Myocyte (in vitro differentiated cells): ENCODE results near the gene GPR132. TPM values are rescaled to one million over a fixed set of nuclear protein-coding genes. Genes with fewer than 3 reads are reported as not detected.
"Not testable (repeated sequence)": the region's sequence is repeated elsewhere in the genome, so short reads cannot be mapped to it uniquely, and the experiment has no call there.

Experiments
- DNase-seq: peaks from one replicate; pipeline ENCODE4 v3.0.0-alpha.2; 2012; ENCODE audit warnings: low read depth
- total RNA-seq: library from RNA; depleted of rRNA; stranded (reverse); fragments of >200 nt; gene quantifications from 2 replicates; pipeline ENCODE4 v1.2.3, GENCODE V29; 2014

GPR132 gene
- total RNA-seq, 1 donor from 2014 or later = not detected

- no peak for DNase-seq
Measured at GRCh38 chr14:105076296-105076804, 11.1 kb upstream of the GPR132 start.

- peak; percentile 80 for DNase-seq
Measured at GRCh38 chr14:105075379-105076295, 10.4 kb upstream of the GPR132 start.

- DNase-seq = peak; percentile 41
Measured at GRCh38 chr14:105074601-105075053, 9.4 kb upstream of the GPR132 start.

DNA sequence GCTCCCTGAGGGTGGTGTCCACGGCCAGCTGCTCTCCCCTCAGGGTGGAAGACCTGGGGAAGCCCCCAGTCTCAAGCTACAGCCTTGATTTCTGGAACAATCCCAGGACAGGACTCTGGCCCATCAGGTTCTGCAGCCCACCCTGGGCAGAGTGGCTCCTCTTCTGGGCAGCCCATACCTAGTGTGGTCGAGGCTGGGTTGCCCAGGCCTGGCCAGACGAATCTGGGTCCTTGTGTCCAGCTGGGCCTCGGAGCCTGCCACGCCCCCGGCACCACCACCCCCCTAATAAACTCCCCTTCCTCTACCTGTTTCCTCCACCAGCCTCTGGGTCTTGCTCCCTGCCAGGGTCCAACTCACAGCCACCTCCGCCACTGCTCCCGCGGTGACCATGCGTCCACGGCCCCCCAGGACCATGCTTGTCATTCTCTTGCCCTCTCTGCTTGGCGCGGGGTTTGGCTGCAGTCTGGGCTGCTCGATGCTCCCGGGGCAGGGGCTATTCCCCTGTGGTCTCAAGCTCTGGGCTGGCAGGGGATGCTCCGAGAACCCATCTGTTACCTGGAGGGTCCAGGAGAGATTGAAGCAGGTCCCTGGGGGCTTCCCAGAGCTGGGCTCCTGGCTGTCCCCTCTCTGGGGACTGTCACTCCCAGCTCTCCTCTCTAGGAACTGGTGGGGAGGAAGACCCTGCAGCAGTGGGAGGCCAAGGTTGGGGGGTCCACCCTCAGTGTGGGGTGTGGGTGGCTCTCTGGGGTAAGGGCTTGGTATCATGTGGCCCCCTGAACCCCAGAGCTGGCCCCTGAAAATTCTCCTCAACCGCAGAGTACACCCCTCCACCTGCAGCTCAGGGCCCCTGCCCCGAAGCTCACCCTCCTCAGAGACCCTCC, 8.7 kb upstream of the GPR132 start:
- DNase-seq = no peak

DNA sequence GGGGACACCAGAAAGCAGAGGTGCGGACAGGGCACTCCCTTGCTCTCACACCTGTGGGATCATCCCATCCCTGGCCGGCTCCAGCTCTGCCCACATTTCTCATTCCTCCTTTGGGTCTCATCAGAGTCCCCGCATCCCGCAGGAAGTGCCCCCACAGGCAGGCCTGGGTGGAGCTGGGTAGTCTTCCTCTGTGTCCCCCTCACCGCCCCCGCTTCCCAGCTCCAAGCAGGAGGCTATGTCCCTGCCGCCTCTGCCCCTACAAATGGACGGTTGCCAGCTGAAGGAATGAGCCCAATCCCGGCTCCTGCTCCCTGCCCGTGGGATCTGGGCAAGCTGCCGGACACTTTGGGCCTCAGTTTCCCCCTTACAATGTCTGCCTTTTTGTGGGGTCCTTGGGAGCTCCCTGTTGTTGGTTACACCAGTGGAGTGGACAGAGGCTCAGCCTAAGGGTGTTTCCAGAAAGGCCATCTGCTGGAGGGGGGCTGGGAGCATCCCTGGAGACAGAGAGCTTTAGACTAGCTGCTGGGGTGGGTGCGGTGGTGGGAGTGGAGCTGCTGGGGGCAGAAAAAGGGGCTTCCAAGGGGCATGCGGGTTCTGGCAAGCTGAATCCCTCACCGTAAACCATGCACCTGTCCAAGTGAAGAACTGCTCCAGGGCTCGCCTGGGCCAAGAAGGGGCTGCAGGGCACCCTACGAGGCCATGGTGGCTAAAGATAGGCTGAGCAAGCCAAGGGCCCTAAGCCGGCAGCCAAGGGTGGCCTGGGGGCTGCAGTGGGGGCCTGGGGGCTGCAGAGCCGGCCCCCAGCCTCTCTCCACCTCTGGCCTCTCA, 7.9 kb upstream of the GPR132 start:
- DNase-seq = no peak

GRCh38 chr14:105072381-105072861, 7.2 kb upstream of the GPR132 start:
- DNase-seq = no peak

DNA sequence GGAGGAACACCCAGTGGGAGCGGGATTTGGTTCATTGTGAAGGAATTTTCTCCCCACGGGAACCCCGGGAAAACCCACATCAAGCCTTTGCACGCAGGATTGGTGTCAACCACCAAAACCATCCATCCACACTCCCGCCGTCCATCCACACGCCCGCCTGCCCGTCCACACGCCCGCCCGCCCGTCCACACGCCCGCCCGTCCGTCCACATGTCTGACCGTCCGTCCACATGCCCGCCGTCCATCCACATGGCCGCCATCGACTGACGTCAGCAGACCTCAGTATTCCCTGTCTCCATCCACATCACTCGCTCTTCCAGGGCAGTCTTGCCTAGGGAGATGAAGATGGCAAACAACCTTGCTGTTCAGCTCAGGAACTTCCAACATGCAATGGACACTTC, 6.7 kb upstream of the GPR132 start:
- DNase-seq = no peak

- no peak for DNase-seq
Measured at GRCh38 chr14:105071326-105071725, 6.1 kb upstream of the GPR132 start.

- DNase-seq = no peak
Measured at GRCh38 chr14:105070760-105071137, 5.5 kb upstream of the GPR132 start.

DNA sequence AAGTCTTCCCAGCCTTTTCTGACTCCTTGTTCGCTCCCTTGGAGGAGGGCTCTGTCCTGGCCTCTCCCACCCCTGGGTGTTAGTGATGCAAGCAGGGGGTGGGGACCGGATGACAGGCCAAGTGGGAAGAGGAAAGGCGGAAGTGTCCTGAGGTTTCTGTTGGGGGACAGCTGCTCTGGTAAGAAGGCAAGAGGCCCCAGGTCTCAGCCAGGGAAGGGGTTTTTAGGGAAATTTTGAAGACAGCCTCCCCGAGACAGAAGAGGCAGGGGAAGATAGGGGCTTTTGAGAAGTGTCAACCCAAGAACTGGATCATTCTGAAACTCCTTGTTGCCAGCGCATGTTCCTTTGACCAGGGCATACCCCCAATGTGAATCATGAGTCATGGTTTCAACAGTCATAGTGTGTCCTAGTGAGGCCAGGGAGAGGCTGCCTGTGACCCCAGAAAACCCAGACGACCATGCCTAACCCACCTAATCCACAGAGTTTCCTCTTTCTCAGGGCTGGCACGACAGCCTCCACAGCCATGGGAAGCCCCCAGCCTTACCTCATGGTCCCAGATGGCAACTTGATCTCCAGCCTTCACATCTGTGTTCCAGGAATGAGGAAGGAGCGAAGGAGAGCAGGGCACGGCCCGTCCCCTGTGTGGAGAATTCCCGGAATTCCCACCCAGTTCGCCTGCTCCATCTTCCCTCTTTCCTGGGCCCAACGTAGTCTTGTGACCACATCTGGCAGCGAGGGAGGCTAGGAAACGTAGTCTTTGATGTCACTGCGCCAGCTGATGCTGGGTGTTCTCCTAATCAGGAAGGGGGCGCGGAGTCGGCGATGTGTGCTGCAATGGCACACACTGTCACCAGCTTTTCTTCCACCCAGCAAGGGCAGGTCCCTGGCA, 4.9 kb upstream of the GPR132 start:
- no peak for DNase-seq

GRCh38 chr14:105069522-105069870, 4.3 kb upstream of the GPR132 start:
- DNase-seq = no peak

DNA sequence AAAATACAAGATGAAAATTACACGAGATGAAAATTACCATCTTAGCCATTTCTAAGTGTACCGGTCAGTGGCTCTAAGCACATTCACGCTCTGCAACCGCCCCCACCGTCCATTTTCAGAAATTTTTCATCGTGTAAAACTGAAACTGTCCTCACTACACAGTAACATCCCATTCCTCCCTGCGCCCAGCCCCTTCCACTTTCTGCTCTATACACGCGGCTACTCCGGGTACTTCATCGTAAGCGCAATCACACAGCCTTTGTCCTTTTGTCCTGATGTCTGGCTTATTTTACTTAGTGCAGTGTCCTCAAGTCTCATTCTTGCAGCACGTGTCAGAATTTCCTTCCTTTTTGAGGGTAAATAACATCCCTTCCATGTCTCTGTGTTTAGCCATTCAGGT, 3.6 kb upstream of the GPR132 start:
- no peak for DNase-seq

- DNase-seq = no peak
Measured at GRCh38 chr14:105067969-105068301, 2.7 kb upstream of the GPR132 start.

DNA sequence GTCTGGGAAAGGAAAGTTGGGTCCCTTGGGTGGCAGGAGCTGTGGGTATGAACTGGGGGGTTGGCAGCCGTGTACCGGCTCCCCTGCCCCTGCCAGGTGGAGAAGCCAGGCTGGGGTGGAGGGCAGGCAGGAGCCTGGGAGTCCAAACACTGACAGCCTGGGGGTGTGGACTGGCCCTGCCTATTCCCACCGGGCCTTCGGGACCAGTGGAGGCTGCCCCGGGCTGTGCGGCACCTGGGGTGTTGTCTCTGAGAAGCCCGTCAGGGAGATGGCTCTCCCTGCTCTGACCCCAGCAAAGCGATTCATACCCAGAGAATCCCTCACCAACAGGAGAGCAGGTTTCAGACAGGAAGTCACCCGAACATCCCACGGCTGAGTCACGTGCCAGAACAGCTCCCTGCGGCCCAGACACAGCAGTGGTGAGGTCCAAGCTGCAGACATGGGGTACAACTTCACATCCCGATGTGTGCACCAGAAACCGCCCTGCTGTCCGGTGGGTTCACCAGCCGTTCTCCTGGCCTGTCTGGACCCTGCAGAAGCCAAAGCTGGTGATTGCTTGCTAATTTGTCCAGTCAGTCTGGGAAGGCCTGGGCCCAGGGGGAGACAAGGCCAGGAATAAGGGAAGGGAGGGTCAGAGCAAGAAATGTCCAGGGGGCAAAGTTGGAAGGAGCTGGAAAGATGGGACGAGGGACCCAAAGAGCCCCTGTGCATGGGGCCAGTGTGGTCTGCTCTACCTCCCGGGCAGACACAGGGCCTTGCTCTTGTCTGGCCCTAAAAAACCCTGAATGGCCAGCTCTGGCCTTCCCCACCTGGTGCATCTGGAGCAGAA, 2.1 kb upstream of the GPR132 start:
- DNase-seq = no peak

DNA sequence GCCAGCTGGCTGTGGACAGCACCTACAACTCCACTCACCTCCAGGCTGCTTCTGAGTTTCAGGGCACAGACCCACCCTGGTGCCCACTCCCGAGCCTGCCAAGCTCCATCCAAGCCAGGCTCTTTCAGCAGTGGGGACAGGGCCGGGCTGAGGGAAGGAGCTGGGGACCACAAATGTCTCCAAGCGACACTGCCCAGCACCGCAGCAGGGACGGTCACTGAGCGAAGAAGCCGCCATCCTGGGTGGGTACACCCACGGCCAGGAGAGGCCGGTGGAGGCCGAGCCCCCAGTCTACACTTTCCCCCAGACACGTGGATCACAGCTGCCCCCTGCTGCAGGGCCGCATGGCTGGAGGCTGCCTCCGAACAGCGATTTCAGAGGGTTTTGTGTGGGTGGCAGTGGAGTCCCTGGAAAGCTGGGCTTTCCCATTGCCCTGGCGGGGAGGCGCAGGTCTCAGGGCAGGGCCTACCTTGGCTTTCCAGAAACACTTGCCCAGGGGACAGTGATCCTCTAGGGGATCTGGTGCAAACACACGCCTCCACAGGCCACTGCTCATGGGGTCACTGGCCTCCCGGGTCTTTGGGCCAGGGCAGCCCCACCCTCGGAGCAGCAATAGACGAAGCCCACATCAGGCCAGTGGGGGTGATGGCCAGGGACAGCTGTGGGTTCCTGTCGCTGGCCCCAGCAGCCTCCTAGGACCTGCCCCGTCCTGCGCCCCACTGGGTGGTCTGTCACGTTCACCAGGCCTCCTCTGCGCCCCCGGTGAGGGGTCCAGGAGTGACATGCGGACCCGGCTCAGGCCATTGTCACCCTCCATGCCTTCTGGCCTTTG, 1.2 kb upstream of the GPR132 start:
- no peak for DNase-seq

DNA sequence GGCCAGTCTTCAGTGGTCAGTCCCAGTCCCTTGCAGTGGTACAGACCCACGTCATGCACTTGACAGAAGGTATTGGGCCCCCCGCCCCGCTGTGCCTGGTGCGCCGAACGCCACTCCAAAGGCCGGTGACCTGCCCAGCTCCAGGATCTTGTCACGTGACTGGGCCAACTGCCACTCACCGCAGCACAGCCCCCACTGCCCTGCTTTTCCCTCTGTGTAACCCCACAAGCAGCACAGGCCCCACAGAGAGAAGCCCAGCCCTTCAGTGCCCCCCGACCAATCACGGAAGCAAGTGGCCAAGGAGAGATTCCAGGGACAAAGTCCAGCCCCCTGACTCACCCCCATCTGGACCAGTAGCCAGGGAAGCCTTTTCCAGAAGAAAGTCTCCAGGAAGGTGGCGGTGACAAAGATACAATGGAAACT, 498 bp downstream of the GPR132 start:
- no peak for DNase-seq

DNA sequence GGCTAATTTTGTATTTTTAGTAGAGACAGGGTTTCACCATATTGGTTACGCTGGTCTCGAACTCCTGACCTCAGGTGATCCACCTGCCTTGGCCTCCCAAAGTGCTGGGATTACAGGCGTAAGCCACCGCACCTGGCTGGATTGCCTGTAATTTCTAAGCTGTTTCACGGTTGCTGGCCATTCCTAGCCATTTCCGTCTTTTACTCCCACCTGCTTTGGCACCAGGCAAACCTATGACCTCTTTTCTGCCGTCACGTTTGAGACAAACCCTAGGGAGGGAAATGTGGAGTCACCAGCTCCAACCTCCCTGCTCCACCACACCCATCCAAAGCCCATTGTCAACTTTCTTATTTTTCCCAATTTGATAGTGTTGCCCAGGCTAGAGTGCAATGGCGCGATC, 1.2 kb downstream of the GPR132 start:
- DNase-seq = no peak

DNA sequence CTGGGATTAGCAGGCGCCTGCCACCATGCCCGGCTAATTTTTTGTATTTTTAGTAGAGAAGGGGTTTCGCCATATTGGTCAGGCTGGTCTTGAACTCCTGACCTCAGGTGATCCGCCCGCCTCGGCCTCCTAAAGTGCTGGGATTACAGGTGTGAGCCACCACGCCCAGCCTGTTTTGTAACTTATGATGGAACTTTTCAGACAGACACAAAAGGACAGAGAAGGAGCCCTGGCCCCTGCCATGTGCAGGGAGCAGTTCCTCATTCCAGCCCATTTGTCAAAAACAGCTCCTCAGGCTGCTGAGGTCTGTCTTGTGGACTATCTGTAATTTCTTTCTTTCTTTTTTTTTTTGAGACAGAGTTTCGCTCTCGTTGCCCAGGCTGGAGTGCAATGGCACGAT, 1.7 kb downstream of the GPR132 start:
- DNase-seq = not testable (repeated sequence)
